ENCODE results near the gene CALHM4.

DNA sequence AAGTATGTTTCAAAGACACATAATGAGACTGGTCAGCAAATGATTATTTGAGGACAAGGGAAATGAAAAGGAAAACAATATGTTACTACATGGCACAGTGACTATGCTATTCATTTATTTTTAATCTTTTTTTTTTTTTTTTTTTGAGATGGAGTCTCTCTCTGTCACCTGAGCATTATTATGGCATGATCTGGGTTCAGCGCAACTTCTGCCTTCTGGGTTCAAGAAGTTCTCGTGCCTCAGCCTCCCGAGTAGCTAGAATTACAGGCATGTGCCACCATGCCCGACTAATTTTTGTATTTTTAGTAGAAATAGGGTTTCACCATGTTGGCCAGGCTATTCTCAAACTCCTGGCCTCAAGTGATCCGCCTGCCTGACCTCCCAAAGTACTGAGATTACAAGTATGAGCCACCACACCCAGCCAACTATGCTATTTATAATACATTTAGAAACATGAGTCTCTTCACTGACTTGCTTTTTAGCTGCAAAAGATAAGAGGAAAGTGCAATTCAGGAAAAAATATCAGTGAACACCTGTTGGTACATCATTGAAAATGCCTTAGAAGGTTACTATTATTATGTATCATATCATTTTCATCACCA, 3.4 kb downstream of the CALHM4 start:
- no peak for TF ChIP-seq CTCF (IDR thresholded peaks at IDR 0.05)
- no peak for TF ChIP-seq POLR2A (IDR thresholded peaks at IDR 0.05)
- no peak for TF ChIP-seq POLR2AphosphoS5 (IDR thresholded peaks at IDR 0.05)
